Esophagus muscularis mucosa (tissue), 2 donors: ENCODE measurements around the gene HLCS.

Source experiments
- POLR2A ChIP-seq: fragments of 450-650 bp; IDR thresholded peaks from one replicate; pipeline ENCODE4 v1.6.1; 2017; ENCODE audit warnings: antibody characterized with exemption, moderate library complexity, mild to moderate bottlenecking, low read depth
- POLR2AphosphoS5 ChIP-seq, 2 donors: sonication (generic); formaldehyde crosslinking; IDR thresholded peaks; one replicate each; pipeline ENCODE4 v1.6.1; 2017; ENCODE audit warnings: antibody characterized with exemption in 2 of 2

- TF ChIP-seq POLR2A (no peak), POLR2AphosphoS5 (IDR thresholded peaks at IDR 0.05) (no peak)
Observed at GRCh38 chr21:36700971-36701755, 265.3 kb downstream of the HLCS start.
